GM23248 (cell line): ENCODE results near the gene SPAG6. TPM values are rescaled to one million over a fixed set of nuclear protein-coding genes. Genes with fewer than 3 reads are reported as not detected.

Experiments
- DNase-seq: peaks from one replicate; pipeline ENCODE4 v3.0.0-alpha.2; 2015
- H2AFZ ChIP-seq: fragments of 200-600 bp; sonication (generic); 2 replicates; pipeline ENCODE4 v1.6.1; 2016; ENCODE audit warnings: antibody characterized with exemption
- H3F3A ChIP-seq: fragments of 200-600 bp; sonication (generic); 2 replicates; pipeline ENCODE4 v1.6.1; 2016; ENCODE audit warnings: mild to moderate bottlenecking, antibody characterized with exemption, mixed run types; ENCODE audit not compliant: insufficient read depth
- H3K27ac ChIP-seq: fragments of 200-600 bp; sonication (generic); 2 replicates; pipeline ENCODE4 v1.5.1; 2016; ENCODE audit warnings: mild to moderate bottlenecking
- H3K27me3 ChIP-seq: fragments of 200-600 bp; sonication (generic); replicated peaks from 2 replicates; pipeline ENCODE4 v1.6.1; 2016; ENCODE audit warnings: mild to moderate bottlenecking; ENCODE audit not compliant: insufficient read depth
- H3K36me3 ChIP-seq: fragments of 200-600 bp; sonication (generic); 2 replicates; pipeline ENCODE4 v1.6.1; 2016; ENCODE audit warnings: low read depth, mild to moderate bottlenecking
- H3K4me1 ChIP-seq: fragments of 200-600 bp; sonication (generic); 2 replicates; pipeline ENCODE4 v1.6.1; 2016; ENCODE audit warnings: mild to moderate bottlenecking; ENCODE audit not compliant: insufficient read depth
- H3K4me2 ChIP-seq: fragments of 200-600 bp; sonication (generic); one replicate; pipeline ENCODE4 v1.6.1; 2016; ENCODE audit warnings: mild to moderate bottlenecking; ENCODE audit not compliant: unreplicated experiment
- H3K4me3 ChIP-seq: fragments of 200-600 bp; sonication (generic); 2 replicates; pipeline ENCODE4 v1.5.1; 2016; ENCODE audit warnings: mild to moderate bottlenecking
- H3K79me2 ChIP-seq: fragments of 200-600 bp; sonication (generic); 2 replicates; pipeline ENCODE4 v1.6.1; 2016; ENCODE audit warnings: mild to moderate bottlenecking; ENCODE audit not compliant: insufficient read depth
- H3K9ac ChIP-seq: fragments of 200-600 bp; sonication (generic); 2 replicates; pipeline ENCODE4 v1.6.1; 2016; ENCODE audit warnings: mild to moderate bottlenecking
- H3K9me2 ChIP-seq: fragments of 200-600 bp; sonication (generic); 2 replicates; pipeline ENCODE4 v1.6.1; 2016; ENCODE audit warnings: mixed run types, mild to moderate bottlenecking, moderate library complexity; ENCODE audit not compliant: insufficient read depth
- H3K9me3 ChIP-seq: fragments of 200-600 bp; sonication (generic); one replicate; pipeline ENCODE4 v1.6.1; 2017; ENCODE audit warnings: low read depth
- H4K20me1 ChIP-seq: fragments of 200-600 bp; sonication (generic); 2 replicates; pipeline ENCODE4 v1.6.0; 2016; ENCODE audit not compliant: insufficient read depth
- EZH2 ChIP-seq: fragments of 200-600 bp; sonication (generic); IDR thresholded peaks from 2 replicates; pipeline ENCODE4 v1.6.1; 2018; ENCODE audit warnings: antibody characterized with exemption, mild to moderate bottlenecking; ENCODE audit not compliant: insufficient read depth, poor library complexity, severe bottlenecking
- EZH2phosphoT487 ChIP-seq: fragments of 200-600 bp; sonication (generic); IDR thresholded peaks from 2 replicates; pipeline ENCODE4 v1.6.1; 2018; ENCODE audit warnings: antibody characterized with exemption, moderate library complexity, mild to moderate bottlenecking, low read depth; ENCODE audit not compliant: insufficient read depth
- WGBS, 2 experiments: methylation state at CpG; one replicate each; pipeline ENCODE4 v1.1.6; 2015 to 2017; ENCODE audit warnings: low lambda C conversion rate in 2 of 2, low coverage in 1 of 2; ENCODE audit errors: missing lambda C conversion rate in 2 of 2; 5-methylcytosine and 5-hydroxymethylcytosine counted together
- in situ Hi-C: fragments of 300-500 bp; cut with MboI; formaldehyde crosslinking; loops from 2 replicates; pipeline ENCODE4 v1.15.0; 2020
- polyA plus RNA-seq: library from polyadenylated mRNA; unstranded; fragments of >200 nt; fragmentation: Nextera tagmentation; extraction: Ambion mirVana; gene quantifications from 2 replicates; pipeline ENCODE4 v1.2.1, GENCODE V29; 2016
- total RNA-seq: library from RNA; depleted of rRNA; stranded (reverse); fragments of >200 nt; shearing (Covaris generic); gene quantifications from 2 replicates; pipeline ENCODE4 v1.2.3, GENCODE V29; 2014

Gene SPAG6
- total and polyA plus RNA-seq, 2 experiments from 2014 or later = not detected

DNA sequence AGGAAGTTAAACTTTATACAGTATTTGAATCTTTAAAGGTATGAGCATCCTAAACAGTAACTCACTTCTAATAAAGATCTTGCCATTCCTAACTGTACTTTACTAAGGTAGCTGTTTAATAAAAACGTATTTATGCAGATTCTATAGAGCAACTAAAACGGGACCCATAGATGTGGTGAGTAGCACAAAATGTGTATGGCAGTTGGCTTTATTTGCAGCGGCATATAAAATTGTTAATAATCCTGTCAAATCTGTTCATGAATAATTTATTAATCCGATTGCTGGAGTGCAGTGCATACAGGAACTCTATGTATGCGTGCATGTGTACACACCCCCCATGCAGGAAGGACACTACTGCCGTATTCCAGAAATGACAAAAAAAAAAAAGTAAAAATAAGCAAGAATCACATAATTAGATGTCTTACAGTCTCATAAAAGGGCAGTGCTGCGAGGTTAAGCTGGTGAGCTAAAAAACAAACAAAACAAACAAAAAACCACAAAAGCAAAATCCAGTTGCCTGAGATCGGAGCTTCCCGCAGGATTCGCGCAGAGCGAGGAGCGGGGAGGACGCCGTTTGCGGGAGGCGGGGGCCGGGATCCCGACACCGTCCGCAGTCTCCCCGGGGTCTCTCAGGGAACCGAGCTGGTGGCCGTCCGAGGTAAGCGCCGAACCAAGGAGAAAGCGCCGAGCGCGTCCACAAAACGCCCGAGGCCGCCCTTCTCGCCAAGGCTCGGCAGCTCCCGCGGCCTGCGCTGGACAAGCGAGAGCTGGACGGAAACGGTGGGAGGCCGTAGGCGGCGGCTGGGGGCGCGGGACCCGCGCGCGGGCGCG lies 29.6 kb upstream of the SPAG6 start:
- WGBS, 2 experiments = 2% methylated on average over 32 to 33 of the region's 53 CpGs
- H3F3A ChIP-seq = peaks cover 36% of the 10 kb centered on the region; the same call in 1 of the 2 replicates
- peak; percentile 46 for DNase-seq
- TF ChIP-seq EZH2 = no peak
- no peak for TF ChIP-seq EZH2phosphoT487
- H3K9me2 ChIP-seq = no peaks in the 10 kb centered on the region
- in situ Hi-C loops = no loop called here
- H3K36me3 ChIP-seq = no peaks in the 10 kb centered on the region
- H3K79me2 ChIP-seq = peaks cover 31% of the 10 kb centered on the region
- H3K4me1 ChIP-seq = peaks cover 25% of the 10 kb centered on the region
- H3K27ac ChIP-seq = peak overlapping the region; percentile 91
- peak overlapping the region; percentile 89 for H3K4me2 ChIP-seq
- H2AFZ ChIP-seq = peak overlapping the region; percentile 97
- H3K27me3 ChIP-seq = no peaks in the 10 kb centered on the region
- no peaks in the 10 kb centered on the region for H3K9me3 ChIP-seq
- H3K9ac ChIP-seq = peak overlapping the region; percentile 95
- H4K20me1 ChIP-seq = no peaks in the 10 kb centered on the region
- H3K4me3 ChIP-seq = peak overlapping the region; percentile 86

DNA sequence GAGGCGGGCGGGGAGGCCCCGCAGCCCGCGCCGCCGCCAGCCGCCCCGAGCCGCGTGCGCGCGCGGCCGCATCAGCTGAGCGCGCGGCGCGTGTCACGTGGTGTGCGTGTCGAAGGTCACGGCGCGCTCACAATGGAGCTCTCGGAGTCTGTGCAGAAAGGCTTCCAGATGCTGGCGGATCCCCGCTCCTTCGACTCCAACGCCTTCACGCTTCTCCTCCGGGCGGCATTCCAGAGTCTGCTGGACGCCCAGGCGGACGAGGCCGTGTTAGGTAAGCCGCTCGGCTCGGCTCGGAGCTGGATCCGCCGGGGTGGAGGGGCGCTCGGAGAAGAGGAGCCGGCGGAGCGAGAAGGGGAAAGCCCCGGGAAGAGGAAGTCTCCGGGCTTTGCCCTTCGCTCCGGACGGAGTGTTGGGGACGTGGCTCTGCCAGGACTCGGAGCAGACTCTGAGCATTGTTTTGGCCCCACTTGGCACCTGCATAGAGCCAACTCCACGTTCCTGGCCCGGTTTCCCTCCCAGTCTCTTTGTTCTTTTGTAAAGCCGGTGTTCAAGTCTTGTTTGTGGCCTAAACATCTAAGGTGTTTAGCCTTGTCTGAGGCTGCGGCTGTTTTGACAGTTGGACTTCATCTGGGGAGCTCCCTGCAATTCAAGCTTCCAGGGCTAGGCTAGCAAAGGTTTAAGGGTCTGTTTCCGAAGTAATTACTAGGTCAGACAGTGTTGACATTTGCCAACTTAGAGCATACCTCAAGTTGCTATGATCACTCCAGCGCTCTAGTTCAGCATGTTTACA lies 28.8 kb upstream of the SPAG6 start, which contains the start of gene COMMD3:
COMMD3 (plus strand) TSS at position 103 of the 790 bp plus-strand sequence; CDS start at position 133, 30 bp downstream.
- Histone ChIP-seq H3K4me2 (peak within 1 kb of the TSS; percentile 95), H3K9ac (peak within 1 kb of the TSS; percentile 95), H3K27me3 (no peaks in the 10 kb centered on the region), H3F3A (peaks cover 36% of the 10 kb centered on the region; the same call in 1 of the 2 replicates), H3K4me3 (peak within 1 kb of the TSS; percentile 86), H2AFZ (peak within 1 kb of the TSS; percentile 97), H3K9me3 (no peaks in the 10 kb centered on the region), H3K4me1 (peaks cover 25% of the 10 kb centered on the region), H4K20me1 (no peaks in the 10 kb centered on the region), H3K36me3 (no peaks in the 10 kb centered on the region), H3K9me2 (no peaks in the 10 kb centered on the region), H3K27ac (peak within 1 kb of the TSS; percentile 91), H3K79me2 (peaks cover 31% of the 10 kb centered on the region)
- TF ChIP-seq EZH2 (no peak), EZH2phosphoT487 (no peak)
- DNase-seq = peak; percentile 97
- 1 to 2% methylated on average over 40 to 54 of the region's 63 CpGs for WGBS, 2 experiments
- in situ Hi-C loops = no loop called here

DNA sequence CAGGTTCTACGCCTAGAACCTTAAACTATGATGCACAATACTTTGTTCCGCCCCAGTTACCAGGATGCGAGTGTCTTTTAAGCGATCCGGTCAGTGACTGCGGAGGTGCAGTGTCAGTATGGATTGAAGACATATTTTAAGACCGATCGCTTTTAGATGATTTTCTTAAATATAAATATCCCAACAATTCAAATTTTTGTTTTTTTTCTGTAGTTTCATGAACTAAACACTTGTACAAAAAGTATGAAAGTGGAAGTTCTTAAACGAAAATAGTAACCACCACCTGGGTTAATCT lies 28.3 kb upstream of the SPAG6 start:
- 5 to 7% methylated on average over 9 of the region's 9 CpGs for WGBS, 2 experiments
- in situ Hi-C loops = no loop called here
- Histone ChIP-seq H3K27ac (peak overlapping the region; percentile 91), H3K4me2 (peak overlapping the region; percentile 95), H3K9me3 (no peaks in the 10 kb centered on the region), H3F3A (peaks cover 36% of the 10 kb centered on the region; the same call in 1 of the 2 replicates), H4K20me1 (no peaks in the 10 kb centered on the region), H2AFZ (peak overlapping the region; percentile 97), H3K27me3 (no peaks in the 10 kb centered on the region), H3K36me3 (no peaks in the 10 kb centered on the region), H3K4me3 (peak overlapping the region; percentile 86), H3K4me1 (peaks cover 25% of the 10 kb centered on the region), H3K9me2 (no peaks in the 10 kb centered on the region), H3K9ac (peak overlapping the region; percentile 95), H3K79me2 (peaks cover 32% of the 10 kb centered on the region)
- DNase-seq = peak; percentile 59
- TF ChIP-seq EZH2phosphoT487 (no peak), EZH2 (no peak)

DNA sequence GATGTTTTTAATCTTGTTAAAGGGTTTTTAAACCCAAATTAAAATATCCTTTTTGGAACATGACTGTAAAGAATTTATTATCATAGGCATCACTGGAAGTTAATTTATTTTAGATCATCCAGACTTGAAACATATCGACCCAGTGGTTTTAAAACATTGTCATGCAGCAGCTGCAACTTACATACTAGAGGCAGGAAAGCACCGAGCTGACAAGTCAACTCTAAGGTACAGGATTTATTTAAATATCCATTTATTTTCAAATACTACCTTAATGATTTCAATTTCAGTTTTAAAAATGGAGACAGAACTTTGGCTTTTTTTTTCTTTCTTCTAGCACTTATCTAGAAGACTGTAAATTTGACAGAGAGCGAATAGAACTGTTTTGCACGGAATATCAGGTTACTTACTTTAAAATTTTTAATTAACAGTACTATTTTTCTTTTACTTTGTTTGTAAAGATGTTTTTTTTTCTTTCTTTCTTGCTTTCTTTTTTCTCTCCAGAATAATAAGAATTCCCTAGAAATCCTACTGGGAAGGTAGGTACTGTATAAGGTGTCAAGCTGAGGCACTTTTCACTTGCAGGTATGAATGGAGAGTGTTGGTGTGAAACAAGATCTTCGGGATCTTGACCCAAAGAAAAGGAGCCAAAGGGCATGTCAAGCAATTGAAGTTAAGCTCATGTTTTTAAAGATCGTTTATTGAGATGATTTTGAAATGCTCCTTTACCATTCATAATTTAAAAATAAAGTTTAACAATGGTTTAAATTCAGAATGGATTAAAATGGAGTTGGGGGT lies 27.3 kb upstream of the SPAG6 start:
- H3K4me1 ChIP-seq = peaks cover 30% of the 10 kb centered on the region
- 81 to 85% methylated on average over 6 of the region's 6 CpGs for WGBS, 2 experiments
- 0 out of 2 replicates have a peak, but pooled peaks cover 5% of the 10 kb centered on the region for H3K27me3 ChIP-seq
- H3K4me2 ChIP-seq = peak overlapping the region; percentile 95
- in situ Hi-C loops = no loop called here
- H3K9ac ChIP-seq = peak overlapping the region; percentile 95
- H3K36me3 ChIP-seq = no peaks in the 10 kb centered on the region
- no peak for DNase-seq
- no peaks in the 10 kb centered on the region for H3K9me3 ChIP-seq
- no peaks in the 10 kb centered on the region for H3K9me2 ChIP-seq
- H4K20me1 ChIP-seq = no peaks in the 10 kb centered on the region
- H3K27ac ChIP-seq = peak overlapping the region; percentile 91
- peak overlapping the region; percentile 86 for H3K4me3 ChIP-seq
- TF ChIP-seq EZH2phosphoT487 (no peak), EZH2 (no peak)
- H3F3A ChIP-seq = peaks cover 36% of the 10 kb centered on the region; the same call in 1 of the 2 replicates
- no peak overlapping the region for H2AFZ ChIP-seq
- H3K79me2 ChIP-seq = peaks cover 41% of the 10 kb centered on the region
